Neutrophil (primary cell): Measurements from ENCODE around the gene EEIG1.

Experiments used
- H3K27ac ChIP-seq: fragments of 200-600 bp; sonication (generic); 2 replicates; pipeline ENCODE4 v1.5.1; 2016; ENCODE audit warnings: mild to moderate bottlenecking, moderate library complexity
- H3K27me3 ChIP-seq: fragments of 200-600 bp; sonication (generic); 2 replicates; pipeline ENCODE4 v1.6.0; 2016; ENCODE audit warnings: mild to moderate bottlenecking
- H3K36me3 ChIP-seq: fragments of 200-600 bp; sonication (generic); 2 replicates; pipeline ENCODE4 v1.5.1; 2017
- H3K4me1 ChIP-seq, 2 experiments: fragments of 200-600 bp in 1 of 2; sonication (generic) in 1 of 2; 1 replicate in 1 of 2; 2 replicates in 1 of 2; pipeline versions ENCODE4 v1.5.1 to v1.6.1; 2013 to 2016; ENCODE audit warnings: low read depth in 1 of 2, low read length in 1 of 2, mild to moderate bottlenecking in 1 of 2, moderate library complexity in 1 of 2; ENCODE audit not compliant: control insufficient read depth in 1 of 2, insufficient read depth in 1 of 2
- H3K4me3 ChIP-seq, 2 experiments: fragments of 200-600 bp in 1 of 2; sonication (generic) in 1 of 2; 1 replicate in 1 of 2; 2 replicates in 1 of 2; pipeline ENCODE4 v1.5.1; 2013 to 2016; ENCODE audit warnings: low read depth in 1 of 2, low read length in 1 of 2, mild to moderate bottlenecking in 1 of 2, moderate library complexity in 1 of 2
- H3K9me3 ChIP-seq: fragments of 200-600 bp; sonication (generic); 2 replicates; pipeline ENCODE4 v1.5.1; 2016
- TF ChIP-seq, protein P1 (sequence below): fragments of 200-600 bp; sonication (generic); IDR thresholded peaks from 2 replicates; pipeline ENCODE4 v1.5.1; 2016; ENCODE audit warnings: antibody characterized with exemption

EEIG1 gene

GRCh38 chr9:127963359-127964064 lies 17.3 kb downstream of the EEIG1 start:
- Histone ChIP-seq H3K27me3 (peaks cover 7% of the 10 kb centered on the region), H3K27ac (no peak overlapping the region), H3K36me3 (no peaks in the 10 kb centered on the region), H3K4me1 (peaks cover 6% of the 10 kb centered on the region in 2 experiments), H3K9me3 (no peaks in the 10 kb centered on the region), H3K4me3 (no peak overlapping the region)
- TF ChIP-seq, protein P1, sequence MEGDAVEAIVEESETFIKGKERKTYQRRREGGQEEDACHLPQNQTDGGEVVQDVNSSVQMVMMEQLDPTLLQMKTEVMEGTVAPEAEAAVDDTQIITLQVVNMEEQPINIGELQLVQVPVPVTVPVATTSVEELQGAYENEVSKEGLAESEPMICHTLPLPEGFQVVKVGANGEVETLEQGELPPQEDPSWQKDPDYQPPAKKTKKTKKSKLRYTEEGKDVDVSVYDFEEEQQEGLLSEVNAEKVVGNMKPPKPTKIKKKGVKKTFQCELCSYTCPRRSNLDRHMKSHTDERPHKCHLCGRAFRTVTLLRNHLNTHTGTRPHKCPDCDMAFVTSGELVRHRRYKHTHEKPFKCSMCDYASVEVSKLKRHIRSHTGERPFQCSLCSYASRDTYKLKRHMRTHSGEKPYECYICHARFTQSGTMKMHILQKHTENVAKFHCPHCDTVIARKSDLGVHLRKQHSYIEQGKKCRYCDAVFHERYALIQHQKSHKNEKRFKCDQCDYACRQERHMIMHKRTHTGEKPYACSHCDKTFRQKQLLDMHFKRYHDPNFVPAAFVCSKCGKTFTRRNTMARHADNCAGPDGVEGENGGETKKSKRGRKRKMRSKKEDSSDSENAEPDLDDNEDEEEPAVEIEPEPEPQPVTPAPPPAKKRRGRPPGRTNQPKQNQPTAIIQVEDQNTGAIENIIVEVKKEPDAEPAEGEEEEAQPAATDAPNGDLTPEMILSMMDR = no peak

- TF ChIP-seq, protein P1 = no peak
- Histone ChIP-seq H3K36me3 (no peaks in the 10 kb centered on the region), H3K4me3 (no peak overlapping the region), H3K4me1 (peaks cover 6% of the 10 kb centered on the region in 2 experiments), H3K27ac (no peak overlapping the region), H3K9me3 (no peaks in the 10 kb centered on the region), H3K27me3 (peaks cover 7% of the 10 kb centered on the region)
Measured at GRCh38 chr9:127963041-127963358, 17.8 kb downstream of the EEIG1 start.

GRCh38 chr9:127962278-127962677 lies 18.5 kb downstream of the EEIG1 start:
- no peak overlapping the region for H3K27ac ChIP-seq
- H3K4me1 ChIP-seq = peaks cover 6% of the 10 kb centered on the region in 2 experiments

DNA sequence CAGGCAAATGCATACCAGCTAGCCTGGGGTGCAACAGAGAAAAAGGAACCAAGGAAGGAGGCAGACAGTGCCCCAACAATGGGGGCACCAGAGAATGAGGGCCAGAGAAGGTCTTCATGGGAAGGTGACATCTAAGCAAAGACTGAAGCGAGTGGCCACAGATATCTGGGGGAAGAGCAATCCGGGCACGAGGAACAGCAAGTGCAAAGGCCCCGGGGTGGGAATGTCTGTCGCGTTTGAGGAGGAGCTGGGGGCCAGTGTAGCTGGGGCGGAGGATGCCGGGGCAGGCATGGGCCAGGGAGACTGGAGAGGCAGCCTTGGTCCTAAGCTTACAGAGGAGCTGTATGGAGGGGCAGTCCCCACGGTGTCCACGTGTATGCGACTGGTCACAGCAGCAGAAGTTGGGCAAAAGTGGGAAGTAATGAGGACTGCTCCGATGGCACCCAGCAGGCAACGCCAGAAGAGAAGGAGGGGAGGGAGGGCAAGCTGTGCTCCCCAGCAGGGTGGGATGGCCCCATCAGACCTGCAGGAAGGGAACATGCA lies 19.1 kb downstream of the EEIG1 start:
- Histone ChIP-seq H3K27me3 (peaks cover 4% of the 10 kb centered on the region), H3K27ac (no peak overlapping the region), H3K4me1 (peaks cover 6% of the 10 kb centered on the region in 2 experiments), H3K36me3 (no peaks in the 10 kb centered on the region), H3K9me3 (no peaks in the 10 kb centered on the region), H3K4me3 (no peak overlapping the region)
- TF ChIP-seq, protein P1 = no peak

More at GRCh38 chr9:127962278-127962677, 18.5 kb downstream of the EEIG1 start:
- TF ChIP-seq, protein P1 = no peak
- peaks cover 7% of the 10 kb centered on the region for H3K27me3 ChIP-seq
- H3K9me3 ChIP-seq = no peaks in the 10 kb centered on the region
- no peak overlapping the region for H3K4me3 ChIP-seq
- H3K36me3 ChIP-seq = no peaks in the 10 kb centered on the region

- peaks cover 6% of the 10 kb centered on the region in 2 experiments for H3K4me1 ChIP-seq
- H3K4me3 ChIP-seq = no peak overlapping the region
- H3K27ac ChIP-seq = no peak overlapping the region
- H3K9me3 ChIP-seq = no peaks in the 10 kb centered on the region
- TF ChIP-seq, protein P1 = no peak
- no peaks in the 10 kb centered on the region for H3K27me3 ChIP-seq
- no peaks in the 10 kb centered on the region for H3K36me3 ChIP-seq
Measured at GRCh38 chr9:127961155-127961490, 19.7 kb downstream of the EEIG1 start.
